Muscle layer of duodenum (tissue), 2 donors: ENCODE data around the gene FUT6.
"Not testable (repeated sequence)": the region's sequence is repeated elsewhere in the genome, so short reads cannot be mapped to it uniquely, and the experiment has no call there.

Experiments used
- H3K27ac ChIP-seq: one replicate; pipeline ENCODE4 v1.7.0; 2013; ENCODE audit warnings: mild to moderate bottlenecking, low read length
- H3K27me3 ChIP-seq: one replicate; pipeline ENCODE4 v1.7.0; 2013; ENCODE audit warnings: low read depth, mild to moderate bottlenecking, control low read depth, low read length
- H3K36me3 ChIP-seq, 2 donors: one replicate each; pipeline ENCODE4 v1.7.0; 2013; ENCODE audit warnings: low read length in 2 of 2, control low read depth in 1 of 2, mild to moderate bottlenecking in 1 of 2; ENCODE audit not compliant: insufficient read depth in 2 of 2, control insufficient read depth in 1 of 2
- H3K4me1 ChIP-seq, 2 donors: one replicate each; pipeline ENCODE4 v1.7.0; 2013; ENCODE audit warnings: low read length in 2 of 2, mild to moderate bottlenecking in 2 of 2, control low read depth in 1 of 2, moderate library complexity in 1 of 2; ENCODE audit not compliant: insufficient read depth in 2 of 2, control insufficient read depth in 1 of 2
- H3K4me3 ChIP-seq, 2 donors: one replicate each; pipeline ENCODE4 v1.7.0; 2013; ENCODE audit warnings: low read length in 2 of 2, low read depth in 1 of 2, mild to moderate bottlenecking in 1 of 2
- H3K9me3 ChIP-seq, 2 donors: one replicate each; pipeline ENCODE4 v1.7.0; 2013; ENCODE audit warnings: low read length in 2 of 2, control low read depth in 1 of 2, mild to moderate bottlenecking in 1 of 2; ENCODE audit not compliant: control insufficient read depth in 1 of 2
- donor health status: healthy.

FUT6 gene

GRCh38 chr19:5873617-5874199 is 34.2 kb upstream of the FUT6 start:
- Histone ChIP-seq H3K36me3 (no peaks in the 10 kb centered on the region), H3K9me3 (no peaks in the 10 kb centered on the region), H3K4me3 (no peak overlapping the region), H3K27ac (no peak overlapping the region), H3K27me3 (no peaks in the 10 kb centered on the region), H3K4me1 (no peaks in the 10 kb centered on the region)

- no peaks in the 10 kb centered on the region for H3K27me3 ChIP-seq
- no peaks in the 10 kb centered on the region for H3K4me1 ChIP-seq
- no peak overlapping the region for H3K27ac ChIP-seq
- H3K36me3 ChIP-seq, result no peaks in the 10 kb centered on the region
- H3K4me3 ChIP-seq, result no peak overlapping the region
- H3K9me3 ChIP-seq, result no peaks in the 10 kb centered on the region
Observed at GRCh38 chr19:5870986-5871394, 31.5 kb upstream of the FUT6 start.

GRCh38 chr19:5867201-5868136 is 28.0 kb upstream of the FUT6 start:
- Histone ChIP-seq H3K4me1 (no peaks in the 10 kb centered on the region), H3K9me3 (no peaks in the 10 kb centered on the region), H3K36me3 (no peaks in the 10 kb centered on the region), H3K27ac (no peak overlapping the region), H3K4me3 (no peak overlapping the region), H3K27me3 (no peaks in the 10 kb centered on the region)

GRCh38 chr19:5865772-5866171 is 26.3 kb upstream of the FUT6 start:
- no peaks in the 10 kb centered on the region for H3K9me3 ChIP-seq
- H3K36me3 ChIP-seq, result no peaks in the 10 kb centered on the region
- H3K4me1 ChIP-seq, result no peaks in the 10 kb centered on the region
- no peak overlapping the region for H3K4me3 ChIP-seq
- H3K27ac ChIP-seq, result no peak overlapping the region
- no peaks in the 10 kb centered on the region for H3K27me3 ChIP-seq

- no peaks in the 10 kb centered on the region for H3K4me1 ChIP-seq
- no peak overlapping the region for H3K27ac ChIP-seq
- no peaks in the 10 kb centered on the region for H3K9me3 ChIP-seq
- H3K27me3 ChIP-seq, result no peaks in the 10 kb centered on the region
- H3K4me3 ChIP-seq, result no peak overlapping the region
- no peaks in the 10 kb centered on the region for H3K36me3 ChIP-seq
Observed at GRCh38 chr19:5864725-5865486, 25.4 kb upstream of the FUT6 start.

- Histone ChIP-seq H3K27me3 (no peaks in the 10 kb centered on the region), H3K4me3 (no peak overlapping the region), H3K9me3 (no peaks in the 10 kb centered on the region), H3K4me1 (no peaks in the 10 kb centered on the region), H3K27ac (no peak overlapping the region), H3K36me3 (no peaks in the 10 kb centered on the region)
Observed at GRCh38 chr19:5864013-5864720, 24.7 kb upstream of the FUT6 start.

GRCh38 chr19:5863030-5863665 is 23.6 kb upstream of the FUT6 start:
- H3K27ac ChIP-seq, result no peak overlapping the region
- H3K36me3 ChIP-seq, result no peaks in the 10 kb centered on the region
- no peaks in the 10 kb centered on the region for H3K27me3 ChIP-seq
- no peaks in the 10 kb centered on the region for H3K9me3 ChIP-seq
- no peaks in the 10 kb centered on the region for H3K4me1 ChIP-seq
- H3K4me3 ChIP-seq, result no peak overlapping the region

- no peaks in the 10 kb centered on the region for H3K27me3 ChIP-seq
- H3K36me3 ChIP-seq, result no peaks in the 10 kb centered on the region
- H3K4me3 ChIP-seq, result no peak overlapping the region
- H3K9me3 ChIP-seq, result no peaks in the 10 kb centered on the region
- H3K27ac ChIP-seq, result no peak overlapping the region
- H3K4me1 ChIP-seq, result no peaks in the 10 kb centered on the region
Observed at GRCh38 chr19:5857203-5858081, 17.9 kb upstream of the FUT6 start.

- H3K27me3 ChIP-seq, H3K9me3 ChIP-seq, H3K4me3 ChIP-seq, H3K27ac ChIP-seq, H3K36me3 ChIP-seq: not testable (repeated sequence)
- peaks cover 0 to 12% of the 10 kb centered on the region in 2 donors for H3K4me1 ChIP-seq
Observed at GRCh38 chr19:5855151-5855550, 15.6 kb upstream of the FUT6 start.

GRCh38 chr19:5854121-5854520 is 14.6 kb upstream of the FUT6 start:
- H3K4me3 ChIP-seq, H3K27me3 ChIP-seq, H3K9me3 ChIP-seq, H3K36me3 ChIP-seq, H3K27ac ChIP-seq: not testable (repeated sequence)
- peaks cover 0 to 13% of the 10 kb centered on the region in 2 donors for H3K4me1 ChIP-seq
